Amniotic stem cell (primary cell): ENCODE data around the gene PLA2G15.
A peak's percentile ranks its signal among the peaks of the same experiment; 100 is the strongest.
"Not testable (repeated sequence)": the region's sequence is repeated elsewhere in the genome, so short reads cannot be mapped to it uniquely, and the experiment has no call there.

Source experiments
- DNase-seq: peaks from one replicate; lab custom pipeline; 2025; lab: John Stamatoyannopoulos, UW

PLA2G15 gene

GRCh38 chr16:68281368-68282063, 36.3 kb downstream of the PLA2G15 start:
- no peak for DNase-seq

- DNase-seq = no peak
Observed at GRCh38 chr16:68282064-68282452, 36.9 kb downstream of the PLA2G15 start.

- no peak for DNase-seq
Observed at GRCh38 chr16:68283346-68283745, 38.2 kb downstream of the PLA2G15 start.

- no peak for DNase-seq
Observed at GRCh38 chr16:68283801-68284598, 38.8 kb downstream of the PLA2G15 start.

GRCh38 chr16:68284847-68285246, 39.7 kb downstream of the PLA2G15 start:
- DNase-seq = no peak

GRCh38 chr16:68285683-68286082, 40.5 kb downstream of the PLA2G15 start:
- no peak for DNase-seq

- no peak for DNase-seq
Observed at GRCh38 chr16:68286153-68287074, 41.2 kb downstream of the PLA2G15 start.

- peak; percentile 37 for DNase-seq
Observed at GRCh38 chr16:68287276-68288251, 42.4 kb downstream of the PLA2G15 start.

GRCh38 chr16:68288252-68288650, 43.1 kb downstream of the PLA2G15 start:
- DNase-seq = no peak

- not testable (repeated sequence) for DNase-seq
Observed at GRCh38 chr16:68288796-68289195, 43.6 kb downstream of the PLA2G15 start.

GRCh38 chr16:68289202-68289601, 44.0 kb downstream of the PLA2G15 start:
- DNase-seq = no peak

- no peak for DNase-seq
Observed at GRCh38 chr16:68289621-68290329, 44.6 kb downstream of the PLA2G15 start.

GRCh38 chr16:68290450-68290849, 45.3 kb downstream of the PLA2G15 start:
- no peak for DNase-seq

GRCh38 chr16:68291227-68291626, 46.1 kb downstream of the PLA2G15 start:
- no peak for DNase-seq

- DNase-seq = no peak
Observed at GRCh38 chr16:68292425-68292824, 47.3 kb downstream of the PLA2G15 start.

GRCh38 chr16:68296291-68296690, 51.1 kb downstream of the PLA2G15 start:
- DNase-seq = no peak

GRCh38 chr16:68296693-68297092, 51.5 kb downstream of the PLA2G15 start:
- DNase-seq = no peak

GRCh38 chr16:68297908-68298307, 52.7 kb downstream of the PLA2G15 start:
- no peak for DNase-seq

- DNase-seq = no peak
Observed at GRCh38 chr16:68298312-68298711, 53.1 kb downstream of the PLA2G15 start.

- peak; percentile 20 for DNase-seq
Observed at GRCh38 chr16:68298907-68299561, 53.9 kb downstream of the PLA2G15 start.
